ENCODE measurements around the gene CELSR1. TPM values are rescaled to one million over a fixed set of nuclear protein-coding genes. Genes with fewer than 3 reads are reported as not detected.

CELSR1 gene
- total RNA-seq, 1 donor, result 1.6 TPM

DNA sequence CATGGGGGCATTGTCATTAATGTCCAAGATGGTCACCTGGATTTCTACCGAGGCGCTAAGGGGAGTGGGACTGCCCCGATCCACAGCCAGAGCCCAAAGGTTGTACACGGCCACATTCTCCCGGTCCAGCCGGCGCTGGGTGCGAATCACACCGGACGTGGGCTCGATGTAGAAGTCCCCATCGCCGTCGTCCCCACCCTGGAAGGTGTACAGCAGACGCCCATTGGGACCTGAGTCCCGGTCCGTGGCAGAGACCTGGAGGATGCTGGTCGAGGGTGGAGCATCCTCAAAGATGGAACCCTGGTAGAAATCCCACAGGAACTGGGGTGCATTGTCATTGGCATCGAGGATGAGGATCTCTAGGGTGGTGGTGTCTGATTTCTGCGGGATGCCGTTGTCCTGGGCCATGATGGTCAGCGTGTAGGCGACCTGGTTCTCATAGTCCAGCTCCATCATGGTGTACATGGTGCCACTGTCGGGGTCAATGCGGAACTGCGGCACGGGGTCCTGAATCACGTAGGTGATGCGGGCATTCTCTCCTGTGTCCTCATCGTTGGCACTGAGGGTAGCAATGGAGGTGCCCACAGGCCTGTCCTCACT is 3.1 kb downstream of the CELSR1 start:
- Histone ChIP-seq H3K4me1 (ENCODE audit: insufficient read depth, low read length) (peaks cover 11% of the 10 kb centered on the region), H3K9me3 (ENCODE audit: low read depth, low read length) (no peaks in the 10 kb centered on the region), H3K27me3 (ENCODE audit: insufficient read depth, low read length) (peaks cover 19% of the 10 kb centered on the region), H3K4me3 (ENCODE audit: low read length) (no peak overlapping the region)

DNA sequence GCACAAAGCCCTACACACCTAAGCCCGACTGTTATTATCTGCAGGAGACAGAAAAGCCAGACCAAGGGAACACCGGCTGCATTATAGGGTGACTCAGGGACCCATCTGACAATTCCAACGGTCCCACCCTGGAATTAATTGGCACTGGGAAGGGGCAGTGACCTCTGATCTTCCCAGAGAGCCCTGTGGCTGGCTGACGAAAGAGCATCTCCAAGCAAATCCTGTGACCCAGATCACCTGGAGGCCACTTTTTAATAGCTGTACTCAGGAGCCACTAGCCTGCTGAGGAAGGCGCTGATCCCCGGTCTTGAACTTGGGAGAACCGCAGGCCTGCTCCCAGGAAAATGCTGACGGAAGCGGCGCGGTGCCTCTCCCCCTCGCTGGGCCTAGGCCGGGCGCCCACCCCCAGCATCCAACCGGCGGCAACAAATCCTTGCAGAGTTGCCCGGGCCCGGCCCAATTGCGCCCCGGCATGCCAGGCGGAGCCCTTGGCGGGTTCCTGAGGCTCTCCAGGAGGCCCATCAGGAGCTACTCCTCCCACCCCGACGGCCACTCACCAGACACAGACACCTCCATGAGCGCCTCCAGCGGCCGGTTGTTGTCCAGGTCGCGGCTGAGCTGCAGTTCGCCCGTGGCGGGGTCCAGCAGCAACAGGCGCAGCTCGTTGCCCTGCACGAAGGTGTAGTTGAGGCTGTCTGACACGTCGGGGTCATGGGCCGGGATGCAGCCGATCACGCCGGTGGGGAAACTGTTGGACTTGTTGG is 4.2 kb downstream of the CELSR1 start:
- Histone ChIP-seq H3K27me3 (ENCODE audit: insufficient read depth, low read length) (peaks cover 9% of the 10 kb centered on the region), H3K4me1 (ENCODE audit: insufficient read depth, low read length) (peaks cover 9% of the 10 kb centered on the region), H3K4me3 (ENCODE audit: low read length) (no peak overlapping the region), H3K9me3 (ENCODE audit: low read depth, low read length) (no peaks in the 10 kb centered on the region)

DNA sequence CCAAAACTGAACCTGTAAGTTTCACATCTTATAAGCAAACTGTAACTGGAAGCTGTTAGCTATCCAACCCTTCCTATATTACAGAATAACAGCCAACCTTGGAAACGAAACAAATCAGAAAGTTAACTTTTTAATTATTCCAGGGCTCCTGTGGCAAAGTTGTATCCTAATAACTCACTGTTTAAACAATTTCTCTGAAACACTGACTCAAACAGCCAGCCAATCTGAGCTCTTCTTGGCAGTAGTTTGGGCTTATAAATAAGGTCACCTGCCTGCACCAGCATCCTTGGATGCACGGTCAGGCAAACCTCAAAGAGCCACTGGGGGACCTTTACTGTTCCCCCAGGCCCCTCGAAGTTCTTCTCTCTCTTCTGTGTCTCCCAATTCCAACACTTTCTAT is 5.0 kb downstream of the CELSR1 start:
- no peaks in the 10 kb centered on the region for H3K9me3 ChIP-seq (ENCODE audit: low read depth, low read length)

DNA sequence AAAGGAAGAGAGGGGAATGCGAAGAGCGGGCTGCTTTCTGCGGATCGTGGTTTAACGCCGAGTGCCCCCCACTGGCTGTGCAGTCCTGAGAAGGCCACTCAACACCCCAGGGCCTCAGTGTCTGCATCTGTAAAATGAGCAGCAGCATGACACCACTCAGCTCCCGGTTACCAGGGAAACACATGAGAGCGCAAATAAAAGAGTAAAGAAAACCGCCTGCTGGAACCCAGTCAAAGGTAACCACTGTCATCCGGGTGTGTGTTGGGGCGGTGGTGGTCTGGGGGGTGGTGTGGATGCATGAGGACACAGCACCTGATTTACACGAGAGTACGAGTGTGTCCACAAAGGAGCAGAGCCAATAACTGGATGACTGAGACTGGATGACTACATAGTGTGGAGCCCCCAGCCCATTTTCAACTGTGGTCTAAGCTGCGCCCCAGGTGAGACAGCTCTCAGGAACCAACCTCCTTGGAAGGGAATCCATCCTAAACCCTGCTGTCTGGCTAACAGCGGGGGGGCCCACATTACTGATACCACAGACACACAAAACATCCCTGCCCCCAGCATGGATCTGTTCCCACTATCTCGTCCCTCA is 5.7 kb downstream of the CELSR1 start:
- no peak overlapping the region for H3K4me3 ChIP-seq (ENCODE audit: low read length)
- peaks cover 14% of the 10 kb centered on the region for H3K4me1 ChIP-seq (ENCODE audit: insufficient read depth, low read length)
- H3K9me3 ChIP-seq (ENCODE audit: low read depth, low read length), result no peaks in the 10 kb centered on the region
- peaks cover 9% of the 10 kb centered on the region for H3K27me3 ChIP-seq (ENCODE audit: insufficient read depth, low read length)

More for the DNA sequence above, 5.0 kb downstream of the CELSR1 start:
- Histone ChIP-seq H3K4me1 (ENCODE audit: insufficient read depth, low read length) (peaks cover 10% of the 10 kb centered on the region), H3K27me3 (ENCODE audit: insufficient read depth, low read length) (peaks cover 9% of the 10 kb centered on the region), H3K4me3 (ENCODE audit: low read length) (no peak overlapping the region)

DNA sequence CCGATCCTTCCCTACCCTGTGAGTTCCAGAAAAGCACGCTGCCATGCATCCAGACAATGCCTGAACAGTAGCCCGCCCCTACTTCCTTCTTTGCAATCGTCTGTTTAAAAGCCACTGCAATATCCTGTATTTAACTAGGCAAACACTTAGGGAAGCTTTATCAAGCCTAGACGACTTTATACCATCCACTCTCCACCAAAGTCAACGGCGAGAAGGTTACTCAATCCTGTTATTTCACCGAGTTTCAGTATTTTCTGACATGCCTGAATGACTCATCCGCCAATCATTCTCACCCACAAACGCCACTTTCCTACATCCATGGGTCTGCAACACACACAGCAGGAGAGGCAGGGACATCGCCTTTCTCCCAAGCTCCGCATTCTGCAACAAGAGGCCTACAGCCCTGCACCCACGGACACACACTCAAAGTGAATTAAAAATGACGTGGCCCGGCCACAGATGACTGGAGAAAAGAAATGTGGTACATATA is 9.3 kb downstream of the CELSR1 start:
- Histone ChIP-seq H3K27me3 (ENCODE audit: insufficient read depth, low read length) (no peaks in the 10 kb centered on the region), H3K9me3 (ENCODE audit: low read depth, low read length) (no peaks in the 10 kb centered on the region), H3K4me3 (ENCODE audit: low read length) (no peak overlapping the region), H3K4me1 (ENCODE audit: insufficient read depth, low read length) (peaks cover 14% of the 10 kb centered on the region)

DNA sequence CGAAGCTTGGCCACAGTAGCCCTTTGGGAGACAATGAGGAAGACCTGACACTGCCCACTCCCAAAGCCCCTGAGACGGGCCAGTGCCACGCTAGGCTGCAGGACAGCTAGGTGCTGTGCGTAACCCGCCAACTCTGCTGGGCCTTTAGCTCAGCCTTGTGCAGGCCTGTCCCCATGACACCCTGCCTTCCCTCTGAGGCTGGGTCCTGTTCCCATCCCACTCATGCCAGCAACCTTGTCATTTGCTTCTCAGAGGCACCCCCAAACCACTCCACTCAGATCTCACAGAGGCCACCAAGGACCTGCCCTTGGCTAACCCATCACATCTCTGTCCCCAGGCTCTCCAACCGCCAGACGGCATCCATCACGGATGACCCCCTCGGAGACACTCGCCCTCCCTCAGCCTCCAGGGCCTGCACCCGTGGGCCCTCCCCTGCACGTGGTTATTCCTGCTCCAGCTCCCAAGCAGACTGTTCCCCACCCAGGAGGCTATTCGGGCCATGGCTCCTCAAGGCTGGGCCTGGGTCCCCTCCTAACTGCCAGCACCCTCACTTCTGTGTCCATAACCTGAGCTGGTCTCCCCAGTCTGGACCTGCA is 11.1 kb downstream of the CELSR1 start:
- Histone ChIP-seq H3K9me3 (ENCODE audit: low read depth, low read length) (no peaks in the 10 kb centered on the region), H3K27me3 (ENCODE audit: insufficient read depth, low read length) (no peaks in the 10 kb centered on the region)

DNA sequence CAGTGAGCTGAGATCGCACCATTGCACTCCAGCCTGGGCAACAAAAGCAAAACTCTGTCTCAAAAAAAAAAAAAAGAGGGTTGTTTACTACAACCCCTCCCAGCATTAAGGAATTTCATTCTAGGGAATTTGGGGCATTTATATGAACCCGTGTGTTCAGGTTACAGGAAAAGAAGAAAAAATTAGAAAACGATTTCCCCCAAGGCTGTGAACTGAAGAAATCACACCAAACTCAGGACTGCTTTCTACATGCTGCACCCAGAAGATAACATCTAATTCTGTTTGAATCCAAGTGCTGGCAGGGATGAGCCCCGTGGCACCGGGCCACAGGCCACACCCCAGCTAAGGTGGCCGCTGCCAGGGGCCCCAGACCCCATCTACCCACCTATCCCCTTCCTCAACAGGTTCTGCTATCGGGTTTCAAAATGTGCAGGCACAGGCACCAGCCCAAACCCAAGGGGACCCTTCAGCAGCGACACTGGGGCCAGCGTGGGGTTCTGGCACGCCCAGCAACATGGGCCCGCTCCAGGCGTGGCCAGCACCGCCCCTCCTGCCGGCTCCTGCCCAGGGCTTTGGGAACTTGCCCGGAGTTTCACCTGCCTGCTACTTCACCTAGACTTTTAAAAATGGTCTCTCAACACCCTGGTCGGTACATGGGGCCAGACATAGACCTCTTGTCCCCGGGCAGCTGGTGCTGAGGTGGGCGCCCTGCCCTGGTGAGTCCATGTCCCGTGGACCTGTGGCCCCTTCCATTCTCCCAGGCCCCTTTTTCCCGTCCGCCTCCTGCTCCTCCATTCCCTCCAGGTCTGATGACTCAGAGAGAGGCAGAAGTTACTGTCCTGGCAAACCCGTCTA is 11.8 kb downstream of the CELSR1 start:
- peaks cover 14% of the 10 kb centered on the region for H3K4me1 ChIP-seq (ENCODE audit: insufficient read depth, low read length)
- no peaks in the 10 kb centered on the region for H3K9me3 ChIP-seq (ENCODE audit: low read depth, low read length)
- no peaks in the 10 kb centered on the region for H3K27me3 ChIP-seq (ENCODE audit: insufficient read depth, low read length)
- H3K4me3 ChIP-seq (ENCODE audit: low read length), result no peak overlapping the region

More for the DNA sequence above, 11.1 kb downstream of the CELSR1 start:
- H3K4me1 ChIP-seq (ENCODE audit: insufficient read depth, low read length), result peaks cover 14% of the 10 kb centered on the region
- H3K4me3 ChIP-seq (ENCODE audit: low read length), result no peak overlapping the region

DNA sequence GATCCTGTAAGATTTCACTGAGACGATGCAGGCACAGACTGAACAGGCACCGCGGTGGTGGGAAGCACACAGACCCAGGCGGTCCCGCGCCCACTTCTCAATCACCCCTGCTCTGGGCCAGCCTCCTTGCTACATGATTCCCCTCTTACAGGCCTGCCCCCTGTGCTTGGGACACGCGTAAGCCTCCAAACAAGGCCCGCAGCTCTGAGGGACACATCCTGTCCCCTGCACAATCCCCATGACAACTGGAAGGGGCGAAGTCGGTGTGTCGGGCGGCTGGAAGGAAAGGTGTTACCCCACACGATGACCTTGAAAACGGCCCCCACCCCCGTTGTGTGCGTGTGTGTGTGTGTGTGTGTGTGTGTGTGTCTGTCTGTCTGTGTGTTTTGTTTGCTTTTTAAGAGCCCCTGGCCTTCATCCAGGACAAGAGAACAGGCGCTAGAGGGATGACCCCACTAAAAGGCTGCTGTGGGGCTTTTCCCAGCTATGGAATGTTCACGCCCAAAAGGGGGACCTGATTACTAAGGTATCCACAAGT is 13.1 kb downstream of the CELSR1 start:
- no peaks in the 10 kb centered on the region for H3K27me3 ChIP-seq (ENCODE audit: insufficient read depth, low read length)
- peaks cover 14% of the 10 kb centered on the region for H3K4me1 ChIP-seq (ENCODE audit: insufficient read depth, low read length)
- H3K4me3 ChIP-seq (ENCODE audit: low read length), result no peak overlapping the region
- no peaks in the 10 kb centered on the region for H3K9me3 ChIP-seq (ENCODE audit: low read depth, low read length)

DNA sequence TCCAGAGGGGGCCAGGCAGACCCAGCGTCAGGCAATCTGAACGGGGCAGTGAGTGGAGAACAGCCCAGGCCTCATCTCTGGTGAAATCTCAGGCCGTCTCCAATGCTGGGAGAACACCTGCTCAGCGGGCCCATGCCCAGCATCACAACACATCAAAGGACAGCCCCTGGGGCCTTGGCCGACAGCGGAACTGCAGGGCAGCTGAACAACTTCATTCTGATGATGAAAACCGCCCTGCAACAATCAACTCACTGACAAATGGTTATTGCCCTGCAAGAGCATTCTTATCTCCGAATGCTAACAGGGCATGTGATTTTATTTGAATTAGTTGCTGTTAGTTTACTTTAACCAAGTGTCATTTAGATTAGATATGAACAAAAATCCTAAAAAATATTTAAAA is 14.6 kb downstream of the CELSR1 start:
- no peaks in the 10 kb centered on the region for H3K9me3 ChIP-seq (ENCODE audit: low read depth, low read length)
- H3K4me3 ChIP-seq (ENCODE audit: low read length), result no peak overlapping the region
- no peaks in the 10 kb centered on the region for H3K27me3 ChIP-seq (ENCODE audit: insufficient read depth, low read length)
- peaks cover 8% of the 10 kb centered on the region for H3K4me1 ChIP-seq (ENCODE audit: insufficient read depth, low read length)

DNA sequence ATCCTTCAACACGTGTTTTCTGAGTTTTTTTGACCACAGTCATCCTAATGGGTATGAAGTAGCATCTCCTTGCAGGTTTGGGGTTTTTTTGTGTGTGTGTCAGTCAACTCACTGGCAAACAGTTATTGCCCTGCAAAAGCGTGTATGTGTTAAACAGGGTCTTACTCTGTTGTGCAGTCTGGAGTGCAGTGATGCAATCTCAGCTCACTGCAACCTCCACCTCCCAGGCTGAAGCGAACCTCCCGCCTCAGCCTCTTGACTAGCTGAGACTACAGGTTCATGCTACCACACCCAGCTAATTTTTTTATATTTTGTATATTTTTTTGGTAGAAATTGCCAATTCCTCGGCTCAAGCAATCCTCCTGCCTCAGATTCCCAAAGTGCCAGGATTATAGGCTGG is 15.4 kb downstream of the CELSR1 start:
- no peaks in the 10 kb centered on the region for H3K4me1 ChIP-seq (ENCODE audit: insufficient read depth, low read length)
- H3K4me3 ChIP-seq (ENCODE audit: low read length), result no peak overlapping the region
- no peaks in the 10 kb centered on the region for H3K9me3 ChIP-seq (ENCODE audit: low read depth, low read length)
- H3K27me3 ChIP-seq (ENCODE audit: insufficient read depth, low read length), result no peaks in the 10 kb centered on the region

DNA sequence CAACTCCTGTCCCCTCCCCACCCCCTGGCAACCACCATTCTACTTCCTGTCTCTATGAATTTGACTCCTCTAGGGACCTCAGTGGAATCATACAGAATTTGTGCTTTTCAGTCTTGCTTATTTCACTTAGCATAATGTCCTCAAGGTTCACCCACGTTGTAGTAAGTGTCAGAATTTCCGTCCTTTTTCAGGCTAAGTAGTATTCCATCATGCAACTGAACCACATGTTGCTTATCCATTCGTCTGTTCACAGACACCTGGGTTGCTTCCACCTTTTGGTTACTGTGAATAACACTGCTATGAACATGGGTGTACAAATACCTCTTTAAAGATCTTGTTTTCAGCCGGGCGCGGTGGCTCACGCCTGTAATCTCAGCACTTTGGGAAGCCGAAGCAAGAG is 16.5 kb downstream of the CELSR1 start:
- Histone ChIP-seq H3K27me3 (ENCODE audit: insufficient read depth, low read length) (no peaks in the 10 kb centered on the region), H3K9me3 (ENCODE audit: low read depth, low read length) (no peaks in the 10 kb centered on the region), H3K4me1 (ENCODE audit: insufficient read depth, low read length) (no peaks in the 10 kb centered on the region), H3K4me3 (ENCODE audit: low read length) (no peak overlapping the region)

DNA sequence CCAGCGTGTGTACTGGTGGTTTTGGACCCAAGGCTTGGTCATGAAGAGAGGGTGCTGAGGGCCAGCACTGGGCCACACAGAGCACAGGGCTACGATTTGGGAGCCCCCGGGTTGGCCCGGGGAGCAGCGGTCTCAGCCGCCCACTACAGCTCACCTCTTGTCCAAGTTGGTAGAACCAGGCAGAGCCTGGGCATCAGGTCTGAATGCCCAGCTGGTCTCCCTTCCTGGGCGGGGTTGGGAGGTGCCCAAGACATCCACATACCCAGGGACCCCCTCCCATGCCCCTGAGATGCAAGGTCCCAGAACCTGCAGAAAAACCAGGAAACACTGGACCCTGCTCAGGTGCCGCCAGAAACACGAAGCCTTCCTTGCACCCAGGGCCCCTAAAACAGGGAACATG is 18.0 kb downstream of the CELSR1 start:
- Histone ChIP-seq H3K4me3 (ENCODE audit: low read length) (no peak overlapping the region), H3K9me3 (ENCODE audit: low read depth, low read length) (no peaks in the 10 kb centered on the region), H3K27me3 (ENCODE audit: insufficient read depth, low read length) (no peaks in the 10 kb centered on the region), H3K4me1 (ENCODE audit: insufficient read depth, low read length) (no peaks in the 10 kb centered on the region)

DNA sequence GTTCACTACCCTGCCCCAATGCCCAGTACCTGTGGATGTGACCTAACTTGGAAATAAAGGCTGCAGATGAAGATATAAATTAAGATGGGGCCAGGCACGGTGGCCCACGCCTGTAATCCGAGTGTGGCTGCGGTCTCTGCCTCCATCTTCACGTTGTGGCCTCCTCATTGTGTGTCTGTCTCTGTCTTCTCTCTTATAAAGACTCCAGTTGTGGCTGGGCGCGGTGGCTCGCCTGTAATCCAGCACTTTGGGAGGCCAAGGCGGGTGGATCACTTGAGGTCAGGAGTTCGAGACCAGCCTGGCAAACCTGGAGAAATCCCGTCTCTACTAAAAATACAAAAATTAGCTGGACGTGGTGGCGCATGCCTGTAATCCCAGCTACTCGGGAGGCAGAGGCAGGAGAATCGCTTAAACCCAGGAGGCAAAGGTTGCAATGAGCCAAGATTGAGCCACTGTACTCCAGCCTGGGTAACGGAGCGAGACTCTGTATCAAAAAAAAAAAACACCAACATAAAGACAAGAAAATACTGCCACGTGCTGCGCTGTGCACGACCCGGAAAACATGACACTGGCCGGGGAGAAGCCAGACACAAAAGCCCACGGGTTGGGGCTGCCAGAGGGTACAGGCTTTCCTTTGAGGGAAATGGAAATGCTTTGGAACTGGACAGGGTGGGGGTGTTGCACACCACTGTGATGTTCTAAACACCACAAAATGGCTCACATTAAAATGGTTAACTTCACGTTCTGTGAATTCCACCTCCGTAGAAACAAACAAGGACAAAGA is 18.7 kb downstream of the CELSR1 start:
- no peaks in the 10 kb centered on the region for H3K9me3 ChIP-seq (ENCODE audit: low read depth, low read length)
- no peak overlapping the region for H3K4me3 ChIP-seq (ENCODE audit: low read length)

DNA sequence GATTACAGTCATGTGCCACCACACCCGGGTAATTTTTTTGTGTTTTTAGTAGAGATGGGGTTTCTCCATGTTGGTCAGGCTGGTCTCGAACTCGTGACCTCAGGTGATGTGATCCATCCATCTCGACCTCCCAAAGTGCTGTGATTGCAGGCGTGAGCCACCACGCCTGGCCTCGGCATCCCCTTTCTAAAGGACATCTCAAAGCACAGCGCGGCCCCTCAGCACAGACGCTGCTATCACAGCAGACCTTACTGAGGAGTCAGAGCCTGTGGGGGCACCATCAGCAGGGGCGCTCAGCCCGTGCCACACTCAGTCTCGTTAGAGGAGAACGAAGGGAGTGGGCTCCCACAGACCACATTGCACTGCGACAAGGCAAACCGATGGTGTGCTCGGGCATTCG is 19.4 kb downstream of the CELSR1 start:
- H3K4me1 ChIP-seq (ENCODE audit: insufficient read depth, low read length), result no peaks in the 10 kb centered on the region
- H3K27me3 ChIP-seq (ENCODE audit: insufficient read depth, low read length), result no peaks in the 10 kb centered on the region
- no peaks in the 10 kb centered on the region for H3K9me3 ChIP-seq (ENCODE audit: low read depth, low read length)

More for the DNA sequence above, 18.7 kb downstream of the CELSR1 start:
- Histone ChIP-seq H3K27me3 (ENCODE audit: insufficient read depth, low read length) (no peaks in the 10 kb centered on the region), H3K4me1 (ENCODE audit: insufficient read depth, low read length) (no peaks in the 10 kb centered on the region)

More for the DNA sequence above, 19.4 kb downstream of the CELSR1 start:
- H3K4me3 ChIP-seq (ENCODE audit: low read length), result no peak overlapping the region

Data from mononuclear cell (primary cell).